Stimulated activated CD8-positive, alpha-beta memory T cell treated with anti-CD3 and anti-CD28 coated beads, Interleukin-4, amount 100 ng/mL, for 48 hours (primary cell): ENCODE results near the gene ODF2.
"Not testable (repeated sequence)": the region's sequence is repeated elsewhere in the genome, so short reads cannot be mapped to it uniquely, and the experiment has no call there.

Experiments used
- DNase-seq: peaks from one replicate; pipeline ENCODE4 v3.0.0-alpha.2; 2020

Gene ODF2

GRCh38 chr9:128485414-128485855 is 29.6 kb downstream of the ODF2 start:
- no peak for DNase-seq

- no peak for DNase-seq
Observed at GRCh38 chr9:128486201-128486600, 30.4 kb downstream of the ODF2 start.

- no peak for DNase-seq
Observed at GRCh38 chr9:128493424-128493823, 37.6 kb downstream of the ODF2 start.

GRCh38 chr9:128494108-128494745 is 38.4 kb downstream of the ODF2 start:
- no peak for DNase-seq

- no peak for DNase-seq
Observed at GRCh38 chr9:128494746-128495129, 38.9 kb downstream of the ODF2 start.

- DNase-seq = no peak
Observed at GRCh38 chr9:128495296-128495695, 39.5 kb downstream of the ODF2 start.

- DNase-seq = no peak
Observed at GRCh38 chr9:128495804-128496417, 40.1 kb downstream of the ODF2 start.

- DNase-seq = no peak
Observed at GRCh38 chr9:128497824-128498610, 42.2 kb downstream of the ODF2 start.

- no peak for DNase-seq
Observed at GRCh38 chr9:128498911-128499310, 43.1 kb downstream of the ODF2 start.

- DNase-seq = no peak
Observed at GRCh38 chr9:128499920-128500319, 44.1 kb downstream of the ODF2 start.

GRCh38 chr9:128503415-128503825 is 47.6 kb downstream of the ODF2 start:
- not testable (repeated sequence) for DNase-seq

- no peak for DNase-seq
Observed at GRCh38 chr9:128503870-128504269, 48.1 kb downstream of the ODF2 start.

GRCh38 chr9:128504485-128505413 is 48.9 kb downstream of the ODF2 start, which contains the start of gene GLE1:
TSS of gene GLE1 (plus strand) at chr9:128504719. CDS start at chr9:128504806, 87 bp downstream.
- peak; percentile 99 for DNase-seq

- no peak for DNase-seq
Observed at GRCh38 chr9:128505414-128505765, 49.6 kb downstream of the ODF2 start.

- not testable (repeated sequence) for DNase-seq
Observed at GRCh38 chr9:128505906-128506305, 50.1 kb downstream of the ODF2 start.

GRCh38 chr9:128512820-128513219 is 57.0 kb downstream of the ODF2 start:
- DNase-seq = no peak

GRCh38 chr9:128521956-128522355 is 66.2 kb downstream of the ODF2 start:
- no peak for DNase-seq

- no peak for DNase-seq
Observed at GRCh38 chr9:128523199-128523925, 67.6 kb downstream of the ODF2 start.

- no peak for DNase-seq
Observed at GRCh38 chr9:128526720-128527119, 70.9 kb downstream of the ODF2 start.

- DNase-seq = no peak
Observed at GRCh38 chr9:128528445-128529160, 72.8 kb downstream of the ODF2 start.

- no peak for DNase-seq
Observed at GRCh38 chr9:128529191-128529590, 73.4 kb downstream of the ODF2 start.
